GM12878 (cell line): ENCODE measurements around the gene ZMIZ1. TPM values are rescaled to one million over a fixed set of nuclear protein-coding genes. Genes with fewer than 3 reads are reported as not detected.
A peak's percentile ranks its signal among the peaks of the same experiment; 100 is the strongest.

Source experiments
- BMI1 ChIP-seq: fragments of 450-650 bp; IDR thresholded peaks from 2 replicates; pipeline ENCODE4 v1.6.1; 2016; ENCODE audit warnings: mild to moderate bottlenecking, moderate library complexity, borderline replicate concordance
- CBFB ChIP-seq: IDR thresholded peaks from 2 replicates; pipeline ENCODE4 v1.6.1; 2016; ENCODE audit warnings: antibody characterized with exemption, low read depth
- CEBPB ChIP-seq, 2 experiments: fragments of 150-350 bp in 1 of 2; IDR thresholded peaks; 2 replicates each; pipeline ENCODE4 v1.6.1; 2012 to 2014; ENCODE audit warnings: low read depth in 2 of 2, low read length in 2 of 2, borderline replicate concordance in 1 of 2, inconsistent platforms in 1 of 2
- CHD4 ChIP-seq: fragments of 200-600 bp; sonication (generic); IDR thresholded peaks from 2 replicates; pipeline ENCODE4 v1.6.1; 2016; ENCODE audit warnings: mild to moderate bottlenecking
- CREM ChIP-seq: IDR thresholded peaks from 2 replicates; pipeline ENCODE4 v1.6.1; 2014; ENCODE audit warnings: antibody characterized with exemption, low read depth
- FOXM1 ChIP-seq: IDR thresholded peaks from 2 replicates; pipeline ENCODE4 v1.6.1; 2012; ENCODE audit warnings: low read depth, mild to moderate bottlenecking, inconsistent platforms, low read length, moderate library complexity
- HDAC2 ChIP-seq: fragments of 200-600 bp; sonication (generic); IDR thresholded peaks from 2 replicates; pipeline ENCODE4 v1.6.1; 2017
- LARP7 ChIP-seq: fragments of 450-650 bp; IDR thresholded peaks from 2 replicates; pipeline ENCODE4 v1.6.1; 2017; ENCODE audit warnings: mild to moderate bottlenecking
- NFYB ChIP-seq: IDR thresholded peaks from 2 replicates; pipeline ENCODE4 v1.6.1; 2011; ENCODE audit warnings: low read depth, mild to moderate bottlenecking, low read length, improper control_type of control experiment, moderate library complexity; ENCODE audit not compliant: insufficient read depth
- NR2F1 ChIP-seq: fragments of 450-650 bp; conservative IDR thresholded peaks from 2 replicates; pipeline ENCODE4 v1.6.1; 2017; ENCODE audit warnings: mild to moderate bottlenecking
- PML ChIP-seq: IDR thresholded peaks from 2 replicates; pipeline ENCODE4 v1.6.1; 2012; ENCODE audit warnings: low read length, inconsistent platforms
- RELA ChIP-seq: fragments of 450-650 bp; IDR thresholded peaks from 2 replicates; pipeline ENCODE4 v1.8.0; 2014; ENCODE audit warnings: borderline replicate concordance; ENCODE audit not compliant: partially characterized antibody
- SUZ12 ChIP-seq: fragments of 200-600 bp; sonication (generic); IDR thresholded peaks from one replicate; pipeline ENCODE4 v1.6.1; 2018; ENCODE audit warnings: antibody characterized with exemption, mild to moderate bottlenecking; ENCODE audit not compliant: unreplicated experiment
- TARDBP ChIP-seq: IDR thresholded peaks from 2 replicates; pipeline ENCODE4 v1.6.1; 2016; ENCODE audit warnings: borderline replicate concordance
- TCF3 ChIP-seq: IDR thresholded peaks from 2 replicates; pipeline ENCODE4 v1.6.1; 2012; ENCODE audit warnings: low read depth, mild to moderate bottlenecking, low read length, borderline replicate concordance; ENCODE audit not compliant: insufficient read depth
- TCF7 ChIP-seq: IDR thresholded peaks from 2 replicates; pipeline ENCODE4 v1.6.1; 2014; ENCODE audit warnings: antibody characterized with exemption, borderline replicate concordance
- YBX1 ChIP-seq: fragments of 450-650 bp; IDR thresholded peaks from 2 replicates; pipeline ENCODE4 v1.6.1; 2016; ENCODE audit warnings: antibody characterized with exemption
- ZSCAN29 ChIP-seq: fragments of 450-650 bp; IDR thresholded peaks from 2 replicates; pipeline ENCODE4 v1.6.1; 2017; ENCODE audit warnings: mild to moderate bottlenecking, moderate library complexity
- polyA plus RNA-seq, 11 experiments: library from polyadenylated mRNA; depleted of rRNA in 4 of 11; unstranded in 6 of 11; stranded (reverse) in 5 of 11; fragments of >200 nt; fragmentation: Nextera tagmentation in 4 of 11; fragmentation: Illumina TruSeq in 1 of 11; extraction: Ambion mirVana in 4 of 11; extraction: Trizol in 1 of 11; gene quantifications; 1 replicate in 1 of 11; 2 replicates in 10 of 11; pipeline versions ENCODE4 v1.2.1 to v1.2.3, GENCODE V29; 2011 to 2016; ENCODE audit warnings: inconsistent platforms in 2 of 11, missing spikeins in 2 of 11, low read depth in 1 of 11
- total RNA-seq, 4 experiments: library from RNA; depleted of rRNA in 3 of 4; stranded (reverse); fragments of >200 nt in 3 of 4; fragmentation: Illumina TruSeq in 1 of 4; extraction: Trizol in 1 of 4; gene quantifications; 2 replicates each; pipeline versions ENCODE4 v1.2.1 to v1.2.3, GENCODE V29; 2013 to 2021
- TF ChIP-seq, protein P1 (sequence below): fragments of 450-650 bp; IDR thresholded peaks from 2 replicates; pipeline ENCODE4 v1.6.1; 2017; ENCODE audit warnings: borderline replicate concordance
- TF ChIP-seq, protein P2 (sequence below): fragments of 450-650 bp; formaldehyde crosslinking; IDR thresholded peaks from 2 replicates; pipeline ENCODE4 v1.5.0; 2022; ENCODE audit warnings: mild to moderate bottlenecking, missing genetic modification characterization
- TF ChIP-seq, protein P3 (sequence below): fragments of 450-650 bp; IDR thresholded peaks from 2 replicates; pipeline ENCODE4 v1.6.1; 2018; ENCODE audit warnings: mild to moderate bottlenecking, low read depth, moderate library complexity; ENCODE audit not compliant: partially characterized antibody
- TF ChIP-seq, protein P4 (sequence below): IDR thresholded peaks from 2 replicates; pipeline ENCODE4 v1.6.1; 2011; ENCODE audit warnings: mild to moderate bottlenecking, low read depth, low read length, moderate library complexity; ENCODE audit not compliant: insufficient replicate concordance

The ZMIZ1 gene
- total and polyA plus RNA-seq, 10 of the 15 experiments (the other 5 are each of a cell fraction or from before 2014, with no cell fraction given), result 3.1 to 82.3 (median 14.9) TPM

DNA sequence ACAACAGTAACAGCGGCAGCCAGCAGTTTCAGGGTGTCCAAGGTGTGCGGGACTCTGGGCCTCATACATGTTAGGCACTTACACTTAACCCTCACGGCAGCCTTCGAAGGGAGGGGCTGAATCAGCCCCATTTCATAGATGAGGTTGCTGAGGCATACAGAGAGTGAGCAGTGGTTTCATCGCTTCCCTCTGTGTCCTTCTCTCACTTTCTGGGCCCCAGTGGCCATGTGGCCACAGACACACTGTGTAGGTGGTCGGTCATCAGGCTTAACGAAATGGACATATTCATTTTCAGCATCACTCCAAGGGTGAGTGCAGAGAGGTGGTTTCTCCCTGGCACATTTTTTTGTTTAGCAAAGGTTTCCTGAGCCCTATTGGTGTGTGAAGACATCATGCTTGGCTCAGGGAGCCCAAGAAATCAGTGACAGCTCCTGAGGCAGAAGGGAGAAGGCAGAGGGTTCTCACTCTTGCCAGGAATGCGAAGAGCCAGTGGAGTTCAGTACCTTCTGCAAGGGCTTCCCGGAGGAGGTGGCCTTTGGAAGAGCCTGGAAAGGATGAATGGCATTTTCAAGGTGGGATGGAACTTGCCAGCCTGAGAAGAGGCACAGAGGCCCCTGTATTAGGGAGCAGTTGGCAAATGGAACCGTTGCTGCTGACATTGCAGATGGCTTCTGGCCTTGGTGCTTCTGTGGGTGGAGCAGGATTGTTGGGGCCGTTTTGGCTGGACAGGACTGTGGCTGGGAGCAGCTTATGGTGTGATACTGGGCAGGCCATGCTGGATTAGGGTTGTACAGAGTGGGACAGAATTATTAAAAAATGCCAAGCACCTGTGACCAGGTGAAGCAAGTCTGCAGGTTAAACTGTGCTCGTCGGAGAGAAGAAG, 216.8 kb downstream of the ZMIZ1 start (continued):
- TF ChIP-seq, protein P1, sequence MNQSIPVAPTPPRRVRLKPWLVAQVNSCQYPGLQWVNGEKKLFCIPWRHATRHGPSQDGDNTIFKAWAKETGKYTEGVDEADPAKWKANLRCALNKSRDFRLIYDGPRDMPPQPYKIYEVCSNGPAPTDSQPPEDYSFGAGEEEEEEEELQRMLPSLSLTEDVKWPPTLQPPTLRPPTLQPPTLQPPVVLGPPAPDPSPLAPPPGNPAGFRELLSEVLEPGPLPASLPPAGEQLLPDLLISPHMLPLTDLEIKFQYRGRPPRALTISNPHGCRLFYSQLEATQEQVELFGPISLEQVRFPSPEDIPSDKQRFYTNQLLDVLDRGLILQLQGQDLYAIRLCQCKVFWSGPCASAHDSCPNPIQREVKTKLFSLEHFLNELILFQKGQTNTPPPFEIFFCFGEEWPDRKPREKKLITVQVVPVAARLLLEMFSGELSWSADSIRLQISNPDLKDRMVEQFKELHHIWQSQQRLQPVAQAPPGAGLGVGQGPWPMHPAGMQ, result no peak
- TF ChIP-seq TCF7, result no peak
- TF ChIP-seq, protein P2, sequence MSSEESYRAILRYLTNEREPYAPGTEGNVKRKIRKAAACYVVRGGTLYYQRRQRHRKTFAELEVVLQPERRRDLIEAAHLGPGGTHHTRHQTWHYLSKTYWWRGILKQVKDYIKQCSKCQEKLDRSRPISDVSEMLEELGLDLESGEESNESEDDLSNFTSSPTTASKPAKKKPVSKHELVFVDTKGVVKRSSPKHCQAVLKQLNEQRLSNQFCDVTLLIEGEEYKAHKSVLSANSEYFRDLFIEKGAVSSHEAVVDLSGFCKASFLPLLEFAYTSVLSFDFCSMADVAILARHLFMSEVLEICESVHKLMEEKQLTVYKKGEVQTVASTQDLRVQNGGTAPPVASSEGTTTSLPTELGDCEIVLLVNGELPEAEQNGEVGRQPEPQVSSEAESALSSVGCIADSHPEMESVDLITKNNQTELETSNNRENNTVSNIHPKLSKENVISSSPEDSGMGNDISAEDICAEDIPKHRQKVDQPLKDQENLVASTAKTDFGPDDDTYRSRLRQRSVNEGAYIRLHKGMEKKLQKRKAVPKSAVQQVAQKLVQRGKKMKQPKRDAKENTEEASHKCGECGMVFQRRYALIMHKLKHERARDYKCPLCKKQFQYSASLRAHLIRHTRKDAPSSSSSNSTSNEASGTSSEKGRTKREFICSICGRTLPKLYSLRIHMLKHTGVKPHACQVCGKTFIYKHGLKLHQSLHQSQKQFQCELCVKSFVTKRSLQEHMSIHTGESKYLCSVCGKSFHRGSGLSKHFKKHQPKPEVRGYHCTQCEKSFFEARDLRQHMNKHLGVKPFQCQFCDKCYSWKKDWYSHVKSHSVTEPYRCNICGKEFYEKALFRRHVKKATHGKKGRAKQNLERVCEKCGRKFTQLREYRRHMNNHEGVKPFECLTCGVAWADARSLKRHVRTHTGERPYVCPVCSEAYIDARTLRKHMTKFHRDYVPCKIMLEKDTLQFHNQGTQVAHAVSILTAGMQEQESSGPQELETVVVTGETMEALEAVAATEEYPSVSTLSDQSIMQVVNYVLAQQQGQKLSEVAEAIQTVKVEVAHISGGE (CRISPR knock-in tag), result no peak
- TF ChIP-seq PML, result no peak; the same call in 1 of the 2 replicates
- no peak for TF ChIP-seq SUZ12
- peak; percentile 89 for TF ChIP-seq CREM
- TF ChIP-seq CBFB, result peak; percentile 98
- TF ChIP-seq RELA, result no peak
- TF ChIP-seq NR2F1, result 0 out of 2 replicates have a peak, but pooled peaks have one; percentile 34
- no peak; the same call in 1 of the 2 replicates for TF ChIP-seq BMI1
- TF ChIP-seq TCF3, result peak; percentile 89; the same call in 1 of the 2 replicates
- TF ChIP-seq, protein P3, sequence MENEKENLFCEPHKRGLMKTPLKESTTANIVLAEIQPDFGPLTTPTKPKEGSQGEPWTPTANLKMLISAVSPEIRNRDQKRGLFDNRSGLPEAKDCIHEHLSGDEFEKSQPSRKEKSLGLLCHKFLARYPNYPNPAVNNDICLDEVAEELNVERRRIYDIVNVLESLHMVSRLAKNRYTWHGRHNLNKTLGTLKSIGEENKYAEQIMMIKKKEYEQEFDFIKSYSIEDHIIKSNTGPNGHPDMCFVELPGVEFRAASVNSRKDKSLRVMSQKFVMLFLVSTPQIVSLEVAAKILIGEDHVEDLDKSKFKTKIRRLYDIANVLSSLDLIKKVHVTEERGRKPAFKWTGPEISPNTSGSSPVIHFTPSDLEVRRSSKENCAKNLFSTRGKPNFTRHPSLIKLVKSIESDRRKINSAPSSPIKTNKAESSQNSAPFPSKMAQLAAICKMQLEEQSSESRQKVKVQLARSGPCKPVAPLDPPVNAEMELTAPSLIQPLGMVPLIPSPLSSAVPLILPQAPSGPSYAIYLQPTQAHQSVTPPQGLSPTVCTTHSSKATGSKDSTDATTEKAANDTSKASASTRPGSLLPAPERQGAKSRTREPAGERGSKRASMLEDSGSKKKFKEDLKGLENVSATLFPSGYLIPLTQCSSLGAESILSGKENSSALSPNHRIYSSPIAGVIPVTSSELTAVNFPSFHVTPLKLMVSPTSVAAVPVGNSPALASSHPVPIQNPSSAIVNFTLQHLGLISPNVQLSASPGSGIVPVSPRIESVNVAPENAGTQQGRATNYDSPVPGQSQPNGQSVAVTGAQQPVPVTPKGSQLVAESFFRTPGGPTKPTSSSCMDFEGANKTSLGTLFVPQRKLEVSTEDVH, result no peak
- TF ChIP-seq YBX1, result no peak
- 0 out of 2 replicates have a peak, but pooled peaks have one; percentile 53 for TF ChIP-seq TARDBP
- TF ChIP-seq HDAC2, result peak; percentile 64; the same call in 1 of the 2 replicates
- TF ChIP-seq ZSCAN29, result no peak
- TF ChIP-seq, protein P4, sequence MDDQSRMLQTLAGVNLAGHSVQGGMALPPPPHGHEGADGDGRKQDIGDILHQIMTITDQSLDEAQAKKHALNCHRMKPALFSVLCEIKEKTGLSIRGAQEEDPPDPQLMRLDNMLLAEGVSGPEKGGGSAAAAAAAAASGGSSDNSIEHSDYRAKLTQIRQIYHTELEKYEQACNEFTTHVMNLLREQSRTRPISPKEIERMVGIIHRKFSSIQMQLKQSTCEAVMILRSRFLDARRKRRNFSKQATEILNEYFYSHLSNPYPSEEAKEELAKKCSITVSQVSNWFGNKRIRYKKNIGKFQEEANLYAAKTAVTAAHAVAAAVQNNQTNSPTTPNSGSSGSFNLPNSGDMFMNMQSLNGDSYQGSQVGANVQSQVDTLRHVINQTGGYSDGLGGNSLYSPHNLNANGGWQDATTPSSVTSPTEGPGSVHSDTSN, result no peak
- TF ChIP-seq NFYB, result no peak
- peak; percentile 35; the same call in 1 of the 2 replicates for TF ChIP-seq LARP7
- TF ChIP-seq CEBPB (IDR thresholded peaks at IDR 0.05; ENCODE audit: borderline replicate concordance in 1 of 2, low read depth in 2 of 2, low read length in 2 of 2), result no peak
- no peak for TF ChIP-seq CHD4
- peak; percentile 79; the same call in 1 of the 2 replicates for TF ChIP-seq FOXM1
